Endothelial cell of umbilical vein (primary cell): ENCODE results near the gene MATR3. TPM values are rescaled to one million over a fixed set of nuclear protein-coding genes. Genes with fewer than 3 reads are reported as not detected.
A peak's percentile ranks its signal among the peaks of the same experiment; 100 is the strongest.

Source experiments
- BruUV-seq: library from RNA; stranded (reverse); fragments of 400-500 nt; replicated peaks from 2 replicates; lab custom pipeline; 2021; lab: Mats Ljungman, UMichigan
- CTCF ChIA-PET: fragments of 300-600, 350-600 bp; sonication (Branson Sonifier 250); formaldehyde crosslinking; loops from one replicate; lab custom pipeline; 2021; ENCODE audit warnings: antibody characterized with exemption, inconsistent platforms; lab: Charles Lee
- POLR2A ChIA-PET: fragments of 300-600, 350-600 bp; sonication (Branson Sonifier 250); formaldehyde crosslinking; loops from one replicate; lab custom pipeline; 2021; ENCODE audit warnings: antibody characterized with exemption, inconsistent platforms; lab: Charles Lee
- DNase-seq: peaks from one replicate; pipeline ENCODE4 v3.0.0-alpha.2; 2011; ENCODE audit warnings: low read depth, low spot score
- FAIRE-seq: peaks from 2 replicates; lab custom pipeline; 2011; peaks lifted over from hg19 to GRCh38; lab: Jason Lieb, UNC
- H2AFZ ChIP-seq: 2 replicates; pipeline ENCODE4 v1.6.0; 2012; ENCODE audit warnings: low read depth, low read length, control low read depth, inconsistent platforms
- H3K27ac ChIP-seq: 2 replicates; pipeline ENCODE4 v1.5.1; 2011; ENCODE audit warnings: low read depth, mild to moderate bottlenecking, control low read depth, low read length, moderate library complexity; ENCODE audit not compliant: insufficient read depth
- H3K27me3 ChIP-seq, 2 experiments: 2 replicates each; pipeline versions ENCODE4 v1.6.0 to v1.6.1; 2011; ENCODE audit warnings: low read length in 2 of 2, mixed read lengths in 1 of 2; ENCODE audit not compliant: control insufficient read depth in 2 of 2, insufficient read depth in 2 of 2
- H3K36me3 ChIP-seq, 2 experiments: 2 replicates in 1 of 2; 3 replicates in 1 of 2; pipeline ENCODE4 v1.5.1; 2011; ENCODE audit warnings: low read length in 2 of 2, mild to moderate bottlenecking in 1 of 2, moderate library complexity in 1 of 2; ENCODE audit not compliant: control insufficient read depth in 2 of 2, insufficient read depth in 2 of 2; ENCODE audit errors: extremely low read depth in 1 of 2
- H3K4me1 ChIP-seq: 3 replicates; pipeline ENCODE4 v1.5.1; 2011; ENCODE audit warnings: mild to moderate bottlenecking, low read length; ENCODE audit not compliant: control insufficient read depth, insufficient read depth; ENCODE audit errors: extremely low read depth
- H3K4me2 ChIP-seq: 2 replicates; pipeline ENCODE4 v1.6.1; 2011; ENCODE audit warnings: low read length, control low read depth, mixed read lengths; ENCODE audit not compliant: insufficient read depth
- H3K4me3 ChIP-seq, 3 experiments: fragments of 200-600 bp in 1 of 3; sonication (generic), shearing (Covaris generic) in 1 of 3; replicated peaks in 1 of 3; 2 replicates each; pipeline ENCODE4 v1.5.1; 2011 to 2016; ENCODE audit warnings: control low read depth in 3 of 3, low read length in 3 of 3, mild to moderate bottlenecking in 2 of 3, inconsistent platforms in 1 of 3, low read depth in 1 of 3, moderate library complexity in 1 of 3; ENCODE audit not compliant: insufficient read depth in 1 of 3
- H3K79me2 ChIP-seq: 2 replicates; pipeline ENCODE4 v1.6.0; 2012; ENCODE audit warnings: low read length, inconsistent platforms; ENCODE audit not compliant: control insufficient read depth, insufficient read depth
- H3K9ac ChIP-seq: replicated peaks from 2 replicates; pipeline ENCODE3; 2011; ENCODE audit warnings: low read length, control low read depth; ENCODE audit not compliant: insufficient read depth; ENCODE audit errors: extremely low read depth
- H3K9me1 ChIP-seq: replicated peaks from 3 replicates; pipeline ENCODE4 v1.6.0; 2011; ENCODE audit warnings: mild to moderate bottlenecking, low read length; ENCODE audit not compliant: control insufficient read depth, insufficient read depth; ENCODE audit errors: extremely low read depth
- H3K9me3 ChIP-seq: replicated peaks from 2 replicates; pipeline ENCODE4 v1.5.1; 2012; ENCODE audit warnings: low read length, inconsistent platforms; ENCODE audit not compliant: control insufficient read depth, insufficient read depth
- H4K20me1 ChIP-seq: replicated peaks from 2 replicates; pipeline ENCODE3; 2011; ENCODE audit warnings: mild to moderate bottlenecking, low read length; ENCODE audit not compliant: control insufficient read depth, insufficient read depth; ENCODE audit errors: extremely low read depth
- CTCF ChIP-seq, 2 donors: IDR thresholded peaks; 1 replicate in 1 of 2; 2 replicates in 1 of 2; pipeline ENCODE4 v1.5.1; 2011; ENCODE audit warnings: low read length in 2 of 2, mild to moderate bottlenecking in 2 of 2, moderate library complexity in 2 of 2, control low read depth in 1 of 2, inconsistent platforms in 1 of 2, low read depth in 1 of 2; ENCODE audit not compliant: insufficient read depth in 1 of 2; ENCODE audit errors: extremely low read depth in 1 of 2
- EZH2 ChIP-seq: IDR thresholded peaks from 2 replicates; pipeline ENCODE4 v1.6.1; 2012; ENCODE audit warnings: borderline replicate concordance, low read depth, mild to moderate bottlenecking, moderate library complexity, low read length, inconsistent platforms; ENCODE audit not compliant: severe bottlenecking
- FOS ChIP-seq: IDR thresholded peaks from 2 replicates; pipeline ENCODE4 v1.6.1; 2011; ENCODE audit warnings: mild to moderate bottlenecking, low read length, moderate library complexity, borderline replicate concordance; ENCODE audit not compliant: insufficient read depth
- GATA2 ChIP-seq: IDR thresholded peaks from 2 replicates; pipeline ENCODE4 v1.7.0; 2011; ENCODE audit warnings: low read depth, mild to moderate bottlenecking, moderate library complexity, mixed read lengths, low read length; ENCODE audit not compliant: insufficient read length, insufficient read depth
- JUN ChIP-seq: IDR thresholded peaks from 2 replicates; pipeline ENCODE4 v1.6.1; 2011; ENCODE audit warnings: borderline replicate concordance, low read depth; ENCODE audit not compliant: insufficient read length, insufficient read depth
- MAX ChIP-seq: IDR thresholded peaks from 2 replicates; pipeline ENCODE4 v1.6.1; 2011; ENCODE audit not compliant: insufficient read depth, insufficient read length
- MYC ChIP-seq: IDR thresholded peaks from one replicate; pipeline ENCODE4 v1.6.1; 2011; ENCODE audit warnings: mild to moderate bottlenecking, low read depth, low read length
- POLR2A ChIP-seq: IDR thresholded peaks from 2 replicates; pipeline ENCODE4 v1.6.1; 2012; ENCODE audit warnings: low read depth, mild to moderate bottlenecking, control low read depth, low read length
- POLR2AphosphoS5 ChIP-seq: IDR thresholded peaks from 2 replicates; pipeline ENCODE4 v1.6.1; 2012; ENCODE audit warnings: low read depth, mild to moderate bottlenecking, control low read depth, low read length, moderate library complexity; ENCODE audit not compliant: insufficient read depth
- dilution Hi-C: fragments of 300-500 bp; cut with MboI; formaldehyde crosslinking; loops from one replicate; pipeline ENCODE4 v1.15.0; 2019; ENCODE audit warnings: low sequenced_read_pairs; ENCODE audit not compliant: extremely low pct_ligation_motif_present
- intact Hi-C: fragments of 100-400 bp; cut with micrococcal nuclease; formaldehyde crosslinking; loops from one replicate; pipeline ENCODE4 v1.10.0; 2022
- polyA plus RNA-seq, 4 experiments: library from polyadenylated mRNA; depleted of rRNA in 3 of 4; stranded (reverse) in 3 of 4; unstranded in 1 of 4; fragments of >200 nt; gene quantifications; 2 replicates each; pipeline versions ENCODE4 v1.2.1 to v1.2.3, GENCODE V29; 2011 to 2012; ENCODE audit warnings: missing spikeins in 1 of 4
- total RNA-seq: library from RNA; stranded (reverse); gene quantifications from 2 replicates; pipeline ENCODE4 v1.2.3, GENCODE V29; 2021

Gene MATR3
- total and polyA plus RNA-seq, 2 donors (not counting 3 experiments of a cell fraction or from before 2014, with no cell fraction given) = 64.0 to 158 TPM

DNA sequence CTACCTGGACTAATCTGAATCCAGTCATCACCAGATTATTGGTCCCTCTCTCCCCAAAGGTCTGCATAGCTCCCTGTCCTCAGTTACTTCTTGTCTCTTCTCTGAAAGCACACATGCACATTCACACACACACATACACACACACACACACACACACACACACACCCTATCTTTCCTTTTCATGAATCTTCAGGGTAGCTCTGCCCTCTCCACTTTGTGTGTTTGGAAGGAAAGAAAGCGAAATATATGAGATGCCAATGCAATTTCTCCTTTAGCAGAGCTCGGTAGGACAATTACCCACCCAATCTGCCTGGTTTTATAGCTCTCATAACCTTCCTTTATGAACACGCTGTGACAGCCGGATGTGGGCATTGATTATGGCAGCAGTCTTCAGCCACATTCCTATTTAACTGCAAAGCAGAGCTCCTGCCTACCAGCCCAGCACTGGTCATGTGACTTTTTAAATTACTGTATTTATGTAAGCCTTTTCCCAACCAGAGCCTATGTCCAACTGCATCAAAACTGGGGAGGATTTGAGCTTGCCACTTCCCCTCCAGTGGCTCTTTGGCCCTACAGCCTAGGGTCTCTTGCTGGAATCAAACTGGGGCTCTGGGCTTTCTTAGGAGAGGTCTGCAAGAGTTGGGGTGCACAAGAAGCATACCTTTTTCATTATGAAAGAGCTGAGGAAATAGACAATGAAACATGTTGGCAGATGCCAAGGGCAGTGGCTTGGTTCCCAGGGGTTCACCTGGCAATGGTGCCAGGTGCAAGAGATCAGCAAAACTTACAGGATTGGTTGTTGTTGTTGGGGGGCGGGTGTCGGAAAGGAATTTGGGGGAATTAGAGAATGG, 20.8 kb upstream of the MATR3 start:
- DNase-seq = no peak
- H3K4me3 ChIP-seq = no peak overlapping the region
- no peaks in the 10 kb centered on the region for H3K27me3 ChIP-seq
- no TSS peak for BruUV-seq
- intact Hi-C loops = no loop called here
- ChIA-PET POLR2A (no interaction called here), CTCF (interaction anchor here (0.6 to 1.3 kb wide), 4 partner anchors 10 to 693 kb away, joined by 3 to 4 read pairs (median 3); partner anchors contain the start of gene MATR3)
- dilution Hi-C loops = no loop called here
- no peak overlapping the region for H3K27ac ChIP-seq
- H3K4me1 ChIP-seq = peaks cover 27% of the 10 kb centered on the region
- no peaks in the 10 kb centered on the region for H3K9me1 ChIP-seq
- no peaks in the 10 kb centered on the region for H3K36me3 ChIP-seq
- H3K79me2 ChIP-seq = peaks cover 34% of the 10 kb centered on the region
- H3K9ac ChIP-seq = no peak overlapping the region
- H2AFZ ChIP-seq = no peak overlapping the region
- H3K9me3 ChIP-seq = no peaks in the 10 kb centered on the region
- H4K20me1 ChIP-seq = no peaks in the 10 kb centered on the region
- peak overlapping the region; percentile 65 for H3K4me2 ChIP-seq
- FAIRE-seq = no peak
- TF ChIP-seq CTCF (IDR thresholded peaks at IDR 0.05; ENCODE audit: extremely low read depth in 1 of 2, insufficient read depth in 1 of 2, low read depth in 1 of 2, low read length in 2 of 2) (no peak), EZH2 (no peak)

DNA sequence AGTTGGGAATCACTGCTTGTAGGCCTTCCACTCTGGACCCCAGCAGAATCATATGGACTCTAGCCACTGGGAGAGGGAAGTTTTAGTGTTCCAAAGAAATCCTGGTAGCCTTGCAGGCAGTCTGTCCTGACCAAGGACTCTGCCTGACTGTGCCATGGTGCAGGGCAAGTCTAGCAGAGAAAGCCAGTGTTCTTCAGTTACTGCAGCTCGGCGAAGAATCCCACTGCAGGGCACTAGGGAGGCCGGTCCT, 20.3 kb upstream of the MATR3 start:
- Histone ChIP-seq H3K36me3 (no peaks in the 10 kb centered on the region), H3K4me2 (peak overlapping the region; percentile 65), H2AFZ (peak overlapping the region; percentile 92), H4K20me1 (no peaks in the 10 kb centered on the region), H3K9ac (no peak overlapping the region), H3K27ac (no peak overlapping the region), H3K9me3 (no peaks in the 10 kb centered on the region), H3K4me1 (peaks cover 27% of the 10 kb centered on the region), H3K27me3 (no peaks in the 10 kb centered on the region), H3K79me2 (peaks cover 39% of the 10 kb centered on the region), H3K9me1 (no peaks in the 10 kb centered on the region), H3K4me3 (peak overlapping the region in 2 of 3 experiments; percentile 55 to 87)
- BruUV-seq = no TSS peak
- DNase-seq = no peak
- no peak for FAIRE-seq
- intact Hi-C loops = no loop called here
- dilution Hi-C loops = no loop called here
- ChIA-PET CTCF (interaction anchor here (0.9 kb wide), 1 partner anchor 137 kb away, joined by 3 read pairs; no protein-coding TSS in a partner anchor), POLR2A (no interaction called here)
- no peak for TF ChIP-seq POLR2AphosphoS5
- no peak for TF ChIP-seq FOS
- TF ChIP-seq POLR2A = no peak
- no peak for TF ChIP-seq EZH2
- no peak for TF ChIP-seq MYC
- no peak for TF ChIP-seq GATA2
- TF ChIP-seq MAX = no peak
- TF ChIP-seq CTCF (IDR thresholded peaks at IDR 0.05; ENCODE audit: extremely low read depth in 1 of 2, insufficient read depth in 1 of 2, low read depth in 1 of 2, low read length in 2 of 2) = no peak
- no peak for TF ChIP-seq JUN
